GM19025 (cell line): Measurements from ENCODE around the gene ZDHHC3.
"Not testable (repeated sequence)": the region's sequence is repeated elsewhere in the genome, so short reads cannot be mapped to it uniquely, and the experiment has no call there.

ENCODE experiments used
- ATAC-seq: cut with Tn5 transposase; IDR thresholded peaks from one replicate; pipeline ENCODE4 v1.9.1; 2021; ENCODE audit warnings: mild to moderate bottlenecking, low read depth, moderate library complexity; ENCODE audit not compliant: unreplicated experiment

ZDHHC3 gene

GRCh38 chr3:44966795-44967278 lies 9.1 kb downstream of the ZDHHC3 start:
- ATAC-seq, result no peak

GRCh38 chr3:44965165-44965564 lies 10.8 kb downstream of the ZDHHC3 start:
- no peak for ATAC-seq

DNA sequence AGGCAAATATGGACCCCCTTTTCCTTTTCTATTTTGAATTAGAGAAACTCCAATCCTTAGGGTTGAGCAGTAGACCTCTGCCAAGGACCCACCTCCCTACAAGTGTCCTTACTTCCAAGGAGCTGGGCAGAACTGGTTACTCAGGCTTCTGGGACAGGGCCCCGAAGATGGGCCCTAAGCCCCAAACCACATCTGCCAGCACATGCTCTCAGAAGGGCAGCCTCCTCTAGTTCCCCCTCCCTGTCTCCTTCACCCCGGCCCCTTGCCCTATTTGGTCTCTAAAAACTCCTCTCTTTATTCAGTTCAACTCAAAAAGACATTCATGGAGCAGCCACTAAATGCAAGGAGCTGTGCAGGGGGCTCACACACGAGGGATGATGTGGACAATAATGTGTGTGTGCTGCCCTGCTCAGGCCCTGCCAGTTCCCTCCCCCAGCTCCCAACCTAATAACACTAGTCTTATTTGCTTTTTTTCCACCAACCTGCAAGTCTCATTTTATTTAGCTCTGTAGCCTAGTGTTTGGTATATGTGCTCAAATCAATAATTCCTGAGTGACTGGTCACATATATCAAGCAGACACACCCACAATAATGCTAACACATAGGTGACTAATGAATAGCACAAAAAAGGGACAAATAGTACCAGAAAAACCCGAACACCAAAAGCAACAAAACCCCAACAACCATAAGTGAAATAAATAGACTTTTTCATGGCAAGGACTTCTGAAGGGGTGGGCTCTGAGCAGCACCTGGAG lies 12.2 kb downstream of the ZDHHC3 start:
- no peak for ATAC-seq

GRCh38 chr3:44962621-44963393 lies 13.2 kb downstream of the ZDHHC3 start:
- no peak for ATAC-seq

GRCh38 chr3:44961888-44962287 lies 14.1 kb downstream of the ZDHHC3 start:
- ATAC-seq, result no peak

DNA sequence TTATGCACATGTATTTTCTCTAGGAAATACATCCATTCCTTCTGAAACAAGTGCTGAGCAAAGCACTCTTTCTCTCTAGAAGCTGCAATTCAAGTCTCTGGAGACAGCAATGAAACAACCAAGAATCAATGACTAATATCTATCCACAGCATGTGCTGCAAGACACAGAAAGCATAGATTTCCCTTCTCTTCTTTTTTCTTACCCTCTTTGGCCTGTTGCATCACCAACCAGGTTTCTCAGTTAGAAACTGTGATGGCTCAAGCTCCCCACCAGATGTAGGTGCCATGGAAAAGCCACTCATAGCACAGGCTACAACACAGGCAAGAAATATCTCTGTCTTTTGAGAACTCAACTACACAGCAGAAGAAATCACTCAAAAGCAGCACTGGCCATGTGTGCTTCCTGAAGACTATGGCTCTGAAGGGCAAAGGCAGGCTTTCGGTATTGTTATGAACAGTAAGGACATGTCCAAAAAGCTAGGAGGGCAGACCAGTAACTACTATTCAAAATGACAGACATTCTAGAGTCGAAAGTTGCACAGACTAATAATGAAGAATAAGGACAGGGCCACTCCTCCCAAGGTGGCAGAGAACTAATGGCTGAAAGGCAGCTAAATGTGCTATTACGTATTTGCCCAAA lies 15.5 kb downstream of the ZDHHC3 start:
- no peak for ATAC-seq

- ATAC-seq, result no peak
These were observed 17.6 kb downstream of the ZDHHC3 start for GRCh38 chr3:44958386-44958785.

DNA sequence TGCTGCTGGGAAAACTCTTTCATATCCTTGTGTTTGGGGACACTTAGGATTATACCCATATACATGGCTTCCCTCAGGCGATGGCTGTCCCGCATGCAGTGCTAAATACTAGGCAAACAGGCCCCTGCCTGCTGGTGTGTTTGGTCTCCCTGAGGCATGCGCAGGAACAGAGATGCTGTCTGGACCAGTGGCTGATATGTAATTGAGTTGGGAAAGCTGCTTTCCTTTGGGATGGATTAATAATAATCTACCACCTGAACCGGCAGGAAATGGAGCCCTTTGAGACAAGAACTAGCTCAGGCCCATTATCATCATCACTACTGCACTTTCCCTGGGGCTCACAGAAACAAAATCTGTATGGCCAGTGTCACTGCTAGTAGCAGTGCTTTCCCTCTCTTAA lies 18.0 kb downstream of the ZDHHC3 start:
- ATAC-seq, result no peak

DNA sequence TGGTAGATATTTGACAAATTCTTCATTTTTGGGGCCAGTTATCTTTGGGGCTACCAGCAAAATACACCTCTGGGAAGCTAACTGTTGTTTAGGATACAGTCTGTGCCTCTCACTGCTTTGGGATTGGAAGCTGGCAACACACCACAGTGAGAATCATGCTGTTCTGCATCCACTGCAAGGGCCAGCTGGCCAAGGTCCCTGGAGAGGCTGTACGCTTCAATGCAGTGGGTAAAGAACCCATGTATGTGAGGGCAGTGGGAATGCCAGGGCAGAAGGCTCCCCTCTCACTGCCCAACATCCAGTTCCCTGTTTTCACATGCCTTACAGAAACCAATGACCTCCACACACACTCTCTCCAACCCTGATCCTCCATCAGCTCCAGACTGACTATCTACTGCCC lies 20.1 kb downstream of the ZDHHC3 start:
- ATAC-seq, result no peak

- no peak for ATAC-seq
These were observed 21.0 kb downstream of the ZDHHC3 start for GRCh38 chr3:44954962-44955361.

GRCh38 chr3:44954304-44954703 lies 21.7 kb downstream of the ZDHHC3 start:
- ATAC-seq, result no peak

GRCh38 chr3:44952689-44953088 lies 23.3 kb downstream of the ZDHHC3 start:
- ATAC-seq, result no peak

GRCh38 chr3:44950275-44950734 lies 25.7 kb downstream of the ZDHHC3 start:
- no peak for ATAC-seq

- not testable (repeated sequence) for ATAC-seq
These were observed 26.2 kb downstream of the ZDHHC3 start for GRCh38 chr3:44949770-44950169.

- ATAC-seq, result no peak
These were observed 27.7 kb downstream of the ZDHHC3 start for GRCh38 chr3:44948239-44948638.

GRCh38 chr3:44942202-44942921 lies 33.6 kb downstream of the ZDHHC3 start:
- no peak for ATAC-seq

- ATAC-seq, result no peak
These were observed 36.4 kb downstream of the ZDHHC3 start for GRCh38 chr3:44939581-44940036.

DNA sequence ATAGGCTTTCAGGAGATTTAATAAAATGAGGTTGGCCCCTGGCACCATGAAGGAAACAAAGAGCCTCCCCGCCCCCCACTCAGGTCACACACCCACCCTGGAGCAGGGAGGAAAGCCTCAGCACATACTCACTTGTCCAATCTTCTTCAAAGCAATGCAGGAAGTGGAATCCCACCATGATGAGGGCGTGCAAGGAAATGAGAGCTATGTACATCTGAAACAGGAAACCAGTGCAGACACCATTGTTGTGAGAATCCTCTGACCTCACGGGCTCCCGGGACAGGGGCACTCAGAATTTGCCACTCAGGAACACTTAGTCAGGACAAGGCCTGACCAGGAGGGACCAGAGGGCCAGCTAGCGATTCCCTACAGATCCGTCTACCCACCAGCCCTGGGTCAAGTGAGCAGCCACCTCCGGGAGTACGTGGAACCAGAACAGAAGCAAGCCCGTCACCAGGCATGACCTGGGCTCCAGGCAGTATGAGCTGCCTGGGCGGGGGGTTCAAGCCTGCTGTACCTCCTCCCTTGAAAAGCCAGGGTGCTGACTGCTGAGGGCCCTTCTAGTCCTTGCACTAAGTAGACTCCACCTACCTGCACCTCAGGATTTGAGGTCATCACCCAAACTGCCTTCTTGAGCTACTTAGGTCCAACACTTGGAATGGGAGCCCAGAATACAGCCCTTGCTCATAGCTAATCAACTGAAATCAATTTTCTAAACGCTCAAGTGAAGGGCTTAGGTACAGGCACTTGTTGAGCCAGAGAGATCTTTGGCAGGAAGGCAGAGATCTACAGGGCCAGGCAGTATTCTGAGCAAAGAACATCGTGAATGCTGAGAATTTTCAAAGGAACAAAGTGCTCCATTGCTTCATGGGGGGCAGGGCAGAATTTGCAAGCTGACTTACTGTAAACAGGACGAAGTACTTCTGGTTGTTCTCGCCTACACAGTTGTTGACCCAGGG lies 42.7 kb downstream of the ZDHHC3 start:
- ATAC-seq, result no peak

DNA sequence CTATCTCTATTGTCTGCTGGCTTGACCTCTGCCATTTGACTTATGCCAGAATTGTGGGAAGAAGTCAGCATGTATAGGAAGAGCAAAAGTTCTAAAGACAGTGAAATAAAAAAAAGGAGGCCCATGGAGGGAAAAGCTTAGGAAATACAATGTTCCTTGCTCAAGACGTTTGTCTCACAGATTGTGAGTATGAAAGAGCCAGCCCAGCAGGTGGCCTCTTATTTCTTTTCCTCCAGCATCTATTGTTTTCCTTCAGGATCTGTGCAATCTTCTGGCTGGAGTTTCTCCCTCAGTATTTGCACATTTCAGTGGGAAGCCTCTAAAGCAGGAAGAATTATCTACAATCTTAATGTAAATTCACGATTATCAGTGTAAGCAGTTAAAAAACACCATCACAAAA lies 43.7 kb downstream of the ZDHHC3 start:
- no peak for ATAC-seq
